Posterior cingulate gyrus (tissue), 11 donors: ENCODE results near the gene OAF.
"Not testable (repeated sequence)": the region's sequence is repeated elsewhere in the genome, so short reads cannot be mapped to it uniquely, and the experiment has no call there.

ENCODE experiments used
- DNase-seq, 10 donors: peaks; one replicate each; pipeline versions ENCODE4 v3.0.0 to v3.0.0-alpha.2; 2020 to 2021; ENCODE audit warnings: mixed read lengths in 3 of 10
- intact Hi-C: fragments of 100-400 bp; cut with DNase I; formaldehyde crosslinking; loops from one replicate; pipeline ENCODE4 v1.15.1; 2023

Gene OAF

DNA sequence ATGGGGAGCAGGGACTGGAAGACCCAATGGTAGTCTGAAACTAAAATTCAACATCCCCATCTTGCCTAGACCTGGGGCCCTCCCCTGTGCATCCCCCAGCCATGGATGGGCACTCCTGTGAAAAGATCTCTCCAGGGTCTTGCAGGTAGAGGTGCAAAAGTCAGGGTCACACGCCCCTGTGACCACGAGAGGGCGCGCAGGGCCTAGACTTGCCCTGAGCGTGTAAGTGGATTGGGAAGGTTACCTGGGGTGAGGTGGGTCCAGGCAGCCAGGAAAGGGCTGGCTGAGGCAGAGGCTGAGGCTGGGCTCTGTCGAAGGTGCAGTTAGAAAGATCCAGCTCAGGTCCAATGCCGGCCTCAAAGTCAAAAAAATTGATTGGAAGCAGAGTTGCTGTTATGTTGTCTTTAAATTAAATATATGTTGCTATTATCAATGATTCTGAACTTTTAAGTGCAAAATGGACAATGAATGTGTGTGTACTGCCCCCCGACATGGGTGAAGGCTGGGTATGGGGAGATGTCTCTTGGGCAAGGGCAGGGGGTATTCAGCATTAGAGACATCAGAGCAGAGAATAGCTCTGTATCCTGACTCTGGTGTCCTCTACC is 24.3 kb downstream of the OAF start:
- DNase-seq: peak in 4 of 10 donors; percentile 38 to 91 (median 71)
- intact Hi-C loops: loop anchor here (5.0 kb wide), 1 partner anchor 67 kb away; no protein-coding TSS in a partner anchor

DNA sequence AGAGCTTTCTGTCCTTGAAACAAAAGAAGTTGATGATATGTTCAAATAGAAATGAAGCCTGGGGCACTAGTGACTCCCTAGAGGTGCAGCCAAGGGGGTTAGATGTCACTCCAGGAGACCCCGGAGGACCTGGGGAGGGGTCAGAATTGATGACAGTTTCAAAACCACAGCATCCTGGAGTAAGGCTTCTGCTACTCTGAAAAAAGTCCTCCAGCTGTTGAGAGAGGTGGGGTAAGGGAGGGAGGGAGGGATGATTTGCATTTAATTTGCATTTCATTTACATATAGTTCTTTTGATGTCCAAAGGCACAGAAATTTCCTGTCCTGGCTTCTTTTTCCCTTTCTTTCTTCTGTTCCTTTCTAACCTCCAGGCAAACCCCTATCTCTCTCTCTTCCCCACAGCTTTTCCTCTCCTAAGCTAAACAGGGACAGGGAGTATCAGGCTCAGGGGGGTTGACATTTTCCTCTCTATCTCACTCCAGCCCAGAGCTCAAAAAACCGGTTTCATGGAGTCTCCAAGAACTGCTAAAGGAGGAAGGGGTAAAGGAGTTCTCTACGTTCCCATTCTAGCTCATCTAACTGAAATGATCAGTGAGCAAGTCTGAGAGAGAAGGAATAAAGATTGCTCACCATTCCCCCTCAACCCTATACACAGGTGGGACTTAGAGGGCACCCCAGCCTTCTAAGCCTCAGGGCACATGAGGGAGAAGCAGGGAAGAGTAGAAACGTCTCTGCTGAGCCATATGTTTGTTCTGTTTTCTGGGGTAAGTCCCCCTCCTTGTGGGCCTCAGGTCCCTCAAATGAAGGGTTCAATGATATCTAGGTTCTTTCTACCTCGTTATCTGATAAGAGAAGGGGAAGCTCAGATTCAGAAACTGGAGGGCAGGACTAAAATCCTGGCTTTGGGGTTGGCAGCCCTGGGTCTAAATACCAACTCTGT is 25.6 kb downstream of the OAF start:
- DNase-seq: no peak
- intact Hi-C loops: loop anchor here (5.0 kb wide), 1 partner anchor 66 kb away; no protein-coding TSS in a partner anchor

GRCh38 chr11:120238968-120239620 is 28.3 kb downstream of the OAF start:
- intact Hi-C loops: loop anchor here (5.0 kb wide), 1 partner anchor 63 kb away; no protein-coding TSS in a partner anchor

GRCh38 chr11:120239713-120240640 is 29.1 kb downstream of the OAF start, which contains the start of gene POU2F3:
POU2F3 (plus strand) TSS chr11:120240140; CDS start chr11:120240344, 204 bp downstream.
- intact Hi-C loops: loop anchor here (5.0 kb wide), 1 partner anchor 62 kb away; no protein-coding TSS in a partner anchor
- peak in 1 of 10 donors; percentile 76 for DNase-seq

More at GRCh38 chr11:120238968-120239620, 28.3 kb downstream of the OAF start:
- peak in 2 of 10 donors; percentile 9 to 50 for DNase-seq

- DNase-seq: peak in 1 of 10 donors; percentile 75
- intact Hi-C loops: no loop called here
Observed at GRCh38 chr11:120240866-120241265, 30.0 kb downstream of the OAF start.

DNA sequence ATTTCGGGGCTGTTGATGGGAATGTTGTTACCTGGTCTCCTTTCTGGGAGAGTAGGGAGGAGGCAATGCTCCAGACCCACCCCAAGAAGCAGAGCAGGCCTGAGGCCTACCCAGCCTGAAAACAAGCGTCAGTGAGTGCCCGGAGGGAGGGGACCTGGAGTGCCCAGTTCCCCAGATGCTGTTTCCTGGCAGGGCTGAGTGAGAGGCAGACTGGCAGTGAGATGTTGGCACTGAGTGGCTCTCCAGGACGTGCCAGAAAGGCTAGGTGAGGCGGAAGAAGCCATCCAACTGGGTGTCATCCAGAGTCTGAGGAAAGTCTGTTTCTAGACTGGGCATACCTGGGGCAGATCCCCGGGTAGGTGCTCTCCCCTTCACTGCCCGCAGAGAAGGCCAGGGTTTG is 30.4 kb downstream of the OAF start:
- intact Hi-C loops: no loop called here
- peak in 1 of 10 donors; percentile 52 for DNase-seq

GRCh38 chr11:120243221-120243620 is 32.4 kb downstream of the OAF start:
- intact Hi-C loops: no loop called here
- peak in 1 of 10 donors; percentile 36 for DNase-seq

- peak in 1 of 10 donors; percentile 16 for DNase-seq
- intact Hi-C loops: no loop called here
Observed at GRCh38 chr11:120244476-120245365, 33.9 kb downstream of the OAF start.

- intact Hi-C loops: no loop called here
- DNase-seq: no peak
Observed at GRCh38 chr11:120245434-120245833, 34.6 kb downstream of the OAF start.

DNA sequence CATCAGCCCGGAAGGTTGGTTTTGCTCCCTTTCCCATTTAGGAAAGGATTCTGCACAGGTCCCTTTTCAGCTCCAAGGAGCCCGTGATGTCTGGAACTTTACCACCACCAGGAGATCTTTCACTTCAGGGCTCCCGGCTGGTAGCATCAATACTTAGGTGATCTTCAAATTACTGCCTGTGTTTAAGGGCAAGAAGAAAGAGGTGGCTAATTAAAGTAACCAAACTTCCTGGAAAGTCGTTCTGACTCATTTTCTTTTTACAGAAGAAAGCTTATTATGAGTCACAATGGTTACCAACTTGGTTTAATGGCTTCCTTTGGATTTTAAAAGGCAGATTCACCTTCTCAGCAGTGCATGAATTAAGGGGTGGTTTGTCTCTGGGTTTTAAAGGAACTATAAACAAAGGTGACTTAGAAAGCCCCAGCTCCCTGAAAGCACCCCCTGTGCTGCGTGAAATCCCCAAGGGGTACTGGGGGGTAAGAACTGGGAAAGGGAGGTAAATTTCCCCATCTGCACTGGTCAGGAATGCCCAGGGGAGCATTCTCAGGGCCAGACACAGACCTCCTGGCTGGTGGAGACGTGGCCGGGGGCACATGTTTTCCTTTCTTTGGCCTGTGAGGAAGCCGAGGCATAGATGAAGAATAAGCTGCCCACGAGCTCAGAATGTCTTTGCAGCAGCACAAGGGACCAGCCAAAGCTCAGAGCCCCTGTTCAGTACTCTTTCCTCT is 37.9 kb downstream of the OAF start:
- peak in 1 of 10 donors; percentile 27 for DNase-seq
- intact Hi-C loops: no loop called here

DNA sequence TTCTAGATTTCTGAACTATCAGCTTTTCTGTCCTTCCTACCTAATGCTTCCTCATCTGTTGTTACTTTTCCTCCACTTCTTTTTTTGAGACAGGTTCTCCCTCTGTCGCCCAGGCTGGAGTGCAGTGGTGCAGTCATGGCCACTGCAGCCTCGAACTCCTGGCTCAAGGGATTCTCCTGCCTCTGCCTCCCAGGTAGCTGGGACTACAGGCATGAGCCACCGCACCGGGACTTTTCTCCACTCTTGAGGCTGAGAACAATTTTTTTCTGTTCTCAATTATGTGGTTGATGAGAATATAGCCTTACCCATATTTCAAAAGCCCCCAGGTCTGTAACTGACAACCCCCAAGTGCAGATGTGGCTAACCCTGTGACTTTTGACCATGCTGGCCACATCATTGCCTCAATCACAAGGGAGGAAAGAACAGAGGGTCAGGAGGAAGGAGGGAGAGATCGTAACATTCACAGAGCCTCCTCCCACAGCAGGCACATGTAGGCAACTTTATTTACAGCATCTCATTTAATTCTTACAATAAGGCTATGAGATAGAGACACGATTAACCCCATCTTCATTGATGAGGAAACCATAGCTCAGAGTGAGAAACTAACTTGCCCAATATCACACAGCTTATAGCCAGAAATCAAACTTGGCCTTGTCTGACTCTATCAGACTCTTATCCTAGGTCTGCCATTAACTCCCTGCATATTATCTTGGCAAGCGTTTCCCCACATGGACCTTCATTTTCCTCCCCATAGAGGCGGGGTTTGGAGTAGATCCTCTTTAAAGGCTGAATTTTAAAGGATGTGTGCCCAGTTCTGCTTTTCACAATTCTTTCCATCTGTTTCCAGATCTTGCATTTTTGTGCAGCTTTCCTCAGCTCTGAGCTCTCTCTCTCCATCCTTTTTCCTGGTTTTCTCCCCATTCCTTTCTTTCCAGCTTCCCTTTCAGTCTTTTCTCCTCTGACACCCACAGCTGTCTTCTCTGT is 38.7 kb downstream of the OAF start:
- DNase-seq: peak in 1 of 10 donors; percentile 16
- intact Hi-C loops: no loop called here

- intact Hi-C loops, DNase-seq: not testable (repeated sequence)
Observed at GRCh38 chr11:120253377-120253776, 42.5 kb downstream of the OAF start.

DNA sequence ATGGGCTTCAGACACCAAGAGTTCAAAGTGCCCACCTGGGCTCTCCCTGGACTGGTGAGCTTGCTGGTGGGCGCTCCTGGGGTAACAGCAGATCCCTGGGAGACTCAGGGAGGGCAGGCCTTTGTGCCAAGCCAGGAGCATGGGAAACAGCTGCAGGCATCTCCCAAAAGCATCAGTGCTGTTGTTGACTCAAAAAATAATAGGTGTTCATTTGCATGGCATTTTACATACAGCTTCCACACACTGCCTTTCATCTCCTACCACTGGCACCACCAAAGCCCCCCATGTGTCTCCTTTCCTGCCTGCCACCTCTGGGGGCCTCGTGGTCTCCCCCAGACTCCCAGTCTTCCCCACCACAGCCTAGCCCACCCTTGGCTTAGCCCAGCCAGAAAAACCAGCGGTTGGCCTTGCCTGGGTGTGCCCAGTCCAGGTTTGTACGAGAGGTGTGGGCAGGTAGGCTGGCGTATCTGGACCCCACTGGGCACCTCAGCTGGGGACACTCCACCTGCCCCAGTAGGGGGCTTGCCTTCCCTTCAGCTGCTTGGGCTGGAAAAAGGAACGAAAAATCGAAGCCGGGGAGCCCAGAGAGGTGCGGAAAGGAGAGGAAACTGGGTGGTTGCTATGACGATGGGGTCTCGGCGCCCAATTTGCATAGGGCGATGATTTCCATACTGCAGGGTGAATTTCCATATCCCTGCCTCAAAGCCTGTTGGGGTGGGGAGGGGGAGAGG is 44.1 kb downstream of the OAF start:
- peak in 1 of 10 donors; percentile 74 for DNase-seq
- intact Hi-C loops: no loop called here

GRCh38 chr11:120255519-120255866 is 44.7 kb downstream of the OAF start:
- intact Hi-C loops: no loop called here
- no peak for DNase-seq

- no peak for DNase-seq
- intact Hi-C loops: no loop called here
Observed at GRCh38 chr11:120256178-120256577, 45.3 kb downstream of the OAF start.

- intact Hi-C loops: no loop called here
- no peak for DNase-seq
Observed at GRCh38 chr11:120256779-120257178, 45.9 kb downstream of the OAF start.
